GOT3 (cell line): ENCODE data around the gene ZNF391.
"Not testable (repeated sequence)": the region's sequence is repeated elsewhere in the genome, so short reads cannot be mapped to it uniquely, and the experiment has no call there.

ENCODE experiments used
- DNase-seq: peaks from one replicate; lab custom pipeline; 2025; ENCODE audit warnings: mixed read lengths; lab: John Stamatoyannopoulos, UW

ZNF391 gene

GRCh38 chr6:27388293-27389197 is at the start of gene ZNF391:
ZNF391 (plus strand) TSS chr6:27388759; CDS start chr6:27400371, 11,612 bp downstream.
- DNase-seq: peak; percentile 70

- no peak for DNase-seq
Observed at GRCh38 chr6:27352850-27353249, 35.7 kb upstream of the ZNF391 start.

- DNase-seq: no peak
Observed at GRCh38 chr6:27358786-27359185, 29.8 kb upstream of the ZNF391 start.

- DNase-seq: no peak
Observed at GRCh38 chr6:27359231-27359630, 29.3 kb upstream of the ZNF391 start.

DNA sequence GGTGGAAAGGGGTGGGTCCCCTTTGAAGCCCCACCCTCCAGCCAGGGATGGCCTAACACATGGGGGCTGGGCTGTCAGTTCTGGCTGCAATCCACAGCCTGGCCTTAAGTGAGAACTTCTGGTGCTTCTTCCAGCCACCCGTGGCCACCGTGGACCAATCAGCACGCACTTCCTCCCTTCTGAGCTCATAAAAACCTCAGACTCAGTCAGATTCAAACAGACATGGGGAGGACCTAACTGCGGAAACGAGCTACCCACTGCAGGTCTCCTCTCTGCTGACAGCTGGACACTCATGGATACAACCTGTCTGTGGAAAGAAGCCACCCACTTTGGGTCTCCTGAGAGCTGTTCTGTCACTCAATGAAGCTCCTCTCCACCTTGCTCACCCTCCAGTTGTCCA is 20.4 kb upstream of the ZNF391 start:
- no peak for DNase-seq

DNA sequence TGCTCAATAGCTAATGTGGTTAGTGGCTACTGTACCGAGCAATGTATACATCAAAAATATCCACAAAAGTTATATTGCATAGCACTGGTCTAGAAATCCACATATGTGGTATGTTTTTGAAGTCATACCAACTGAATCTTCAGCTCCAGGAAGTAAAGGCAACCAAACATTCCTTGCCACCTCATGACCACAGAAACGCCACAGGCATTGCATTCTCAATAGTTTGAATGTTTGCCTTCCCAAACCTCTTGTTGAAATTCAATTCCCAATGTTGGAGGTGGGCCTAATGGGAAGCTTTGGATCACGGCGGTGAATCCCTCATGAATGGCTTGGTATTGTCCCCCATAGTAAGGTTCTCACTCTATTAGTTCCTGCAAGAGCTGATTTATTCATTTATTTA is 18.2 kb upstream of the ZNF391 start:
- no peak for DNase-seq

DNA sequence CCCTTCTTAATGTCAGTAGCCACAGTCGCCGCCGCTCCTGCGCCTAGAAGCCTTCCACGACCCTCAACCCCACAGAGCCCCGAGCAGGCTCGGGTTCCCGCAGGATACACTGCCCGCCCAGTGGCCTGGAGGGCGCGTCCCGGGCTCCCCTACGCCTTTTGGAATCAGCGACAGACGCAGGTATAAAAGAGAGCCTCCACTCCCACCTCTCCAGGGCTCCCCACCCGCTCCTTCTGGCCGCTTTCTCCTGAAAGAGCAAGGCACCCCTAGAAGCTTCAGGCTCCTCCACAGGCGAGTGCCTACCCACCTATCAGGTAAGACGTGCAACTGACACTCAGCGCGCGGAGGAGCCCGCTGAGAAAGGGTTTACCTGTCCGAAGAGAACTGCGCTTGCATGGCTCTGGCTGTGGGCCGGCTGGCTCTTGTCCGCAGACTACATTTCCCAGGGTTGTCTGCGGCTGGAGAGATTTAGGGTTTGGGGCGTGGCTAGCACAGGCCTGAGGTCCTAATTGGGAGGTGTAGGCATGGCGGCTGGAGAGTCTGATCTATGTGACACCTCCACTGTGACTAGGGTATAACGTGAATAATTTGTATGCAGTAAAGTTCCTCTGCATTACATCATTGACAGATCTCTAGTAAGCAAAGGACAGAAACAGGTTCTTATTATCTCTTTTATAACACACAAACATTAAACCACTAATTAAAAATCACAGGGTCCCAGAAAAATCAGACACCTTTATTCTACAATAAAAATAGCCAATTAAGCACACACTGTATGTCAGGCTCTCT is 13.5 kb upstream of the ZNF391 start:
- DNase-seq: no peak

- DNase-seq: no peak
Observed at GRCh38 chr6:27375613-27376079, 12.9 kb upstream of the ZNF391 start.

- not testable (repeated sequence) for DNase-seq
Observed at GRCh38 chr6:27378406-27378805, 10.2 kb upstream of the ZNF391 start.

DNA sequence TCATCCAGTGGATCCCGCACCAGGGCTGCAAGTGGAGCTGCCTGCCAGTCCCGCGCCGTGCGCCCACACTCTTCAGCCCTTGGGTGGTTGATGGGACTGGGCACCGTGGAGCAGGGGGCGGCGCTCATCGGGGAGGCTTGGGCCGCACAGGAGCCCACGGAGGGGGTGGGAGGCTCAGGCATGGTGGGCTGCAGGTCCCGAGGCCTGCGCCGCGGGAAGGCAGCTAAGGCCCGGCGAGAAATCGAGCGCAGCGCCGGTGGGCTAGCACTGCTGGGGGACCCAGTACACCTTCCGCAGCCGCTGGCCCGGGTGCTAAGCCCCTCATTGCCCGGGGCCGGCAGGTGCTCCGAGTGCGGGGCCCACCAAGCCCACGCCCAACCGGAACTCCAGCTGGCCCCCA is 7.6 kb upstream of the ZNF391 start:
- not testable (repeated sequence) for DNase-seq

- DNase-seq: no peak
Observed at GRCh38 chr6:27383011-27383410, 5.5 kb upstream of the ZNF391 start.

- no peak for DNase-seq
Observed at GRCh38 chr6:27383481-27383880, 5.1 kb upstream of the ZNF391 start.

- DNase-seq: no peak
Observed at GRCh38 chr6:27392623-27393022, 4.1 kb downstream of the ZNF391 start.

DNA sequence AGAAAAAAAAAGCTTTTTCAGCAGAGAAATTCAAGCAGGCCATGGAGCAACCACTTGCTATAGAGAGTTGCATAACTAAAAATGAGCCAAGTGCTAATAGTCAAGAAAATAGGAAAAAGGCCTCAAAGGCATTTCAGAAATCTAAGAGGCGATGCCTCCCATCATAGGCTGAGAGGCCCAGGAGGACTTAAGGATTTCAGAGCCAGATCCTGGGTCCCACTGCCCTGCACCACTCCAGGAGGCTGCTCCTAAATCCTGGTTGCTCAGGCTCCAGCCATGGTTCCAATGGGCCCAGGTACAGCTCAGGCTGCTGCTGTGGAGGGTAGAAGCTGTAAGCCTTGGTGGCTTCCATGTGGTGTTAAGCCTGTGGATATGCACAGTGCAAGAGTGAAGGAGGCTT is 5.5 kb downstream of the ZNF391 start:
- no peak for DNase-seq

DNA sequence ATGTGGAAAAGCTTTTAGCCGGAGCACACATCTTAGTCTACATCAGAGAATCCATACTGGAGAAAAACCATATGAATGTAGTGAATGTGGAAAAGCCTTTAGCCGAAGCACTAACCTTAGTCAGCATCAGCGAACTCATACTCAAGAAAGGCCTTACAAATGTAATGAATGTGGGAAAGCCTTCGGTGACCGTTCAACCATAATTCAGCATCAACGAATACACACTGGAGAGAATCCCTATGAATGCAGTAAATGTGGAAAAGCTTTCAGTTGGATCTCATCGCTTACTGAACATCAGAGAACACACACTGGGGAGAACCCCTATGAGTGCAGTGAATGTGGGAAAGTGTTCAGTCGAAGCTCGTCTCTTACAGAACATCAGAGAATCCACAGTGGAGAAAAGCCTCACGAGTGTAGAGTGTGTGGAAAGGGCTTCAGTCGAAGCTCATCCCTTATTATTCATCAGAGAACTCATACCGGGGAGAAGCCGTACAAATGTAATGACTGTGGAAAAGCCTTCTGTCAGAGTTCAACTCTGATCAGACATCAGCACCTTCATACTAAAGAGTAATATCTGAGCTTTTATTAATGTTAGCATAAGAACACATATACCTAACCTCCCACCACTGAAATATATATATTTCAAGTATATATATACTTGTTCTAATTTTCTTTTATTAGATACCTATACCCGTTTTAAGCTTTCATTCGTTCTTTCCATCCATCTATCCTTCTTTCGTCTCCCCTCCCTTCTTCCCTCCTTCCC is 12.5 kb downstream of the ZNF391 start:
- DNase-seq: no peak

DNA sequence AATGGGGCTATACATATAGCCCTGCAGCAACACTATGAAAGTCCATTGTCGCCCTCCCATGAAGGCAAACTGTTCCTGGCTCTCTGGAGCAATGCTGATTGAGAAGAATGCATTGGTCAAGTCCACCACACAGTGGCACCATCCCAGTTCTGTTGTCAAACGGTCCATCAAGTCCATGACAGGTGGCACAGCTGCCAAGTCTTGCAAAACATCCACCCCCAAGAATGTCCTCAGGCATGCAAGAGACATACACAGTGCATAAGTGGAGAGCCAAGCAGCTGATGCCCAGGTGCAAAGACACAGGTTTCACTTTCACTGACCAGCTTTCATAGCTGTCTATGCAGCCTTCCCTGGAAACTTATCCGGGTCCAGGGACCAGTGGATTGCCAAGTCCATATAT is 17.5 kb downstream of the ZNF391 start:
- DNase-seq: no peak

GRCh38 chr6:27407153-27407814 is 18.7 kb downstream of the ZNF391 start:
- no peak for DNase-seq

DNA sequence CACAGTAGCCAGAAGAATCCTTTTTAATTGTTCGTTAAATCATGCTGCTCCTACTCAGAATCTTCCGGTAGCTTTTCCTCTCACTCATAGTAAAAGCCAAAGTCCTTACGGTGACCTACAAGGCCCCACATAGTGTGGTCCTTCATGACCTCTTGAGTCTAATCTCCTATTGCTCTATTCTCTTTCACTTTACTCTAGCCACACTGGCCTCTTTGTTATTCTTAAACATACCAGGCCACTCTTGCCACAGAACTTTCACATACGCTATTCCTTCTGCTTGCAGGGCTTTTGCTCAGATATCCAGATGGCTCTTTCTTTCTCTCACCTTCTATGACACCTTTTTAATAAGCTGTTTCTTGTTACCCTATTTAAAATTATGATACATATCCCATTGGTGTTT is 25.7 kb downstream of the ZNF391 start:
- DNase-seq: no peak

- no peak for DNase-seq
Observed at GRCh38 chr6:27414996-27415395, 26.4 kb downstream of the ZNF391 start.

- no peak for DNase-seq
Observed at GRCh38 chr6:27415898-27416297, 27.3 kb downstream of the ZNF391 start.

- DNase-seq: no peak
Observed at GRCh38 chr6:27419363-27419762, 30.8 kb downstream of the ZNF391 start.
